ENCODE measurements around the gene SIRPD. TPM values are rescaled to one million over a fixed set of nuclear protein-coding genes. Genes with fewer than 3 reads are reported as not detected.
A peak's percentile ranks its signal among the peaks of the same experiment; 100 is the strongest.
"Not testable (repeated sequence)": the region's sequence is repeated elsewhere in the genome, so short reads cannot be mapped to it uniquely, and the experiment has no call there.

The SIRPD gene
- polyA plus RNA-seq, 1 donor = not detected

GRCh38 chr20:1536893-1537730 lies 20.4 kb downstream of the SIRPD start:
- DNase-seq = no peak

- no peak for DNase-seq
These were observed 21.9 kb downstream of the SIRPD start for GRCh38 chr20:1535420-1536175.

- DNase-seq = no peak
These were observed 23.0 kb downstream of the SIRPD start for GRCh38 chr20:1534526-1534925.

GRCh38 chr20:1533059-1533458 lies 24.4 kb downstream of the SIRPD start:
- no peak for DNase-seq

- DNase-seq = no peak
These were observed 28.7 kb downstream of the SIRPD start for GRCh38 chr20:1528811-1529210.

- no peak for DNase-seq
These were observed 29.6 kb downstream of the SIRPD start for GRCh38 chr20:1527923-1528322.

GRCh38 chr20:1526896-1527295 lies 30.6 kb downstream of the SIRPD start:
- no peak for DNase-seq

- DNase-seq = no peak
These were observed 31.2 kb downstream of the SIRPD start for GRCh38 chr20:1526310-1526709.

- no peak for DNase-seq
These were observed 33.5 kb downstream of the SIRPD start for GRCh38 chr20:1524004-1524403.

GRCh38 chr20:1517010-1517409 lies 40.5 kb downstream of the SIRPD start:
- DNase-seq = no peak

- DNase-seq = no peak
These were observed 43.7 kb downstream of the SIRPD start for GRCh38 chr20:1513801-1514200.

GRCh38 chr20:1509237-1509636 lies 48.3 kb downstream of the SIRPD start:
- no peak for DNase-seq

- DNase-seq = no peak
These were observed 48.9 kb downstream of the SIRPD start for GRCh38 chr20:1508574-1508973.

GRCh38 chr20:1507276-1507675 lies 50.2 kb downstream of the SIRPD start:
- DNase-seq = no peak

GRCh38 chr20:1505871-1506270 lies 51.6 kb downstream of the SIRPD start:
- DNase-seq = no peak

GRCh38 chr20:1505361-1505760 lies 52.1 kb downstream of the SIRPD start:
- DNase-seq = no peak

GRCh38 chr20:1503564-1504227 lies 53.8 kb downstream of the SIRPD start:
- peak; percentile 46 for DNase-seq

GRCh38 chr20:1500496-1500895 lies 57.0 kb downstream of the SIRPD start:
- DNase-seq = no peak

- no peak for DNase-seq
These were observed 57.7 kb downstream of the SIRPD start for GRCh38 chr20:1499528-1500420.

- not testable (repeated sequence) for DNase-seq
These were observed 60.1 kb downstream of the SIRPD start for GRCh38 chr20:1497371-1497770.

GRCh38 chr20:1496930-1497329 lies 60.6 kb downstream of the SIRPD start:
- no peak for DNase-seq

- no peak for DNase-seq
These were observed 63.1 kb downstream of the SIRPD start for GRCh38 chr20:1494436-1494835.

All from hindlimb muscle (tissue), 1 donor.